Measurements from ENCODE around the gene HCST.

DNA sequence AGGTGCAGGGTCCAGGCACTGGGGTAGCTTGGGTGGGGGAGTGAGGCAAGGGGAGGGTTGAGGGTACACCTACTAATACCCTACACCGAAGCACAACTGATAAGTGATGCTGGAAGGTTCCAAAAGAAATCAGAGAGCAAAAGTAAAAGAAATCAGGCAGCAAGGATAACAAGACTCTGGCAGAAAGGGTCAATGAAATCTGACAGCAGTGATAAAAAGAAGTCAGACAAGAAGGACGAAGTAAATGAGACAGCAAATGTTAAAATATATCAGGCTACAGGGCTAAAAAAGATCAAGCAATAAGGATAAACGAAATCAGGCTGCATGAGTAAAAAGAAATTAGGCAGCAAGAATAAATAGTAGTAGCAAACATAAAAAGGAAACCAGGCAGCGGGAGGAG lies 38.5 kb downstream of the HCST start:
- TF ChIP-seq, protein P1, sequence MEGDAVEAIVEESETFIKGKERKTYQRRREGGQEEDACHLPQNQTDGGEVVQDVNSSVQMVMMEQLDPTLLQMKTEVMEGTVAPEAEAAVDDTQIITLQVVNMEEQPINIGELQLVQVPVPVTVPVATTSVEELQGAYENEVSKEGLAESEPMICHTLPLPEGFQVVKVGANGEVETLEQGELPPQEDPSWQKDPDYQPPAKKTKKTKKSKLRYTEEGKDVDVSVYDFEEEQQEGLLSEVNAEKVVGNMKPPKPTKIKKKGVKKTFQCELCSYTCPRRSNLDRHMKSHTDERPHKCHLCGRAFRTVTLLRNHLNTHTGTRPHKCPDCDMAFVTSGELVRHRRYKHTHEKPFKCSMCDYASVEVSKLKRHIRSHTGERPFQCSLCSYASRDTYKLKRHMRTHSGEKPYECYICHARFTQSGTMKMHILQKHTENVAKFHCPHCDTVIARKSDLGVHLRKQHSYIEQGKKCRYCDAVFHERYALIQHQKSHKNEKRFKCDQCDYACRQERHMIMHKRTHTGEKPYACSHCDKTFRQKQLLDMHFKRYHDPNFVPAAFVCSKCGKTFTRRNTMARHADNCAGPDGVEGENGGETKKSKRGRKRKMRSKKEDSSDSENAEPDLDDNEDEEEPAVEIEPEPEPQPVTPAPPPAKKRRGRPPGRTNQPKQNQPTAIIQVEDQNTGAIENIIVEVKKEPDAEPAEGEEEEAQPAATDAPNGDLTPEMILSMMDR (tag by site-specific recombination; IDR thresholded peaks at IDR 0.05) = no peak
- no peak for TF ChIP-seq ZNF776 (tag by site-specific recombination; IDR thresholded peaks at IDR 0.05; ENCODE audit: borderline replicate concordance)
- no peak for TF ChIP-seq KLF1 (tag by site-specific recombination; IDR thresholded peaks at IDR 0.05)
- no peak for TF ChIP-seq YY1 (tag by site-specific recombination; IDR thresholded peaks at IDR 0.05)
- no peak for TF ChIP-seq ZNF174 (tag by site-specific recombination; IDR thresholded peaks at IDR 0.05)
- TF ChIP-seq, protein P2, sequence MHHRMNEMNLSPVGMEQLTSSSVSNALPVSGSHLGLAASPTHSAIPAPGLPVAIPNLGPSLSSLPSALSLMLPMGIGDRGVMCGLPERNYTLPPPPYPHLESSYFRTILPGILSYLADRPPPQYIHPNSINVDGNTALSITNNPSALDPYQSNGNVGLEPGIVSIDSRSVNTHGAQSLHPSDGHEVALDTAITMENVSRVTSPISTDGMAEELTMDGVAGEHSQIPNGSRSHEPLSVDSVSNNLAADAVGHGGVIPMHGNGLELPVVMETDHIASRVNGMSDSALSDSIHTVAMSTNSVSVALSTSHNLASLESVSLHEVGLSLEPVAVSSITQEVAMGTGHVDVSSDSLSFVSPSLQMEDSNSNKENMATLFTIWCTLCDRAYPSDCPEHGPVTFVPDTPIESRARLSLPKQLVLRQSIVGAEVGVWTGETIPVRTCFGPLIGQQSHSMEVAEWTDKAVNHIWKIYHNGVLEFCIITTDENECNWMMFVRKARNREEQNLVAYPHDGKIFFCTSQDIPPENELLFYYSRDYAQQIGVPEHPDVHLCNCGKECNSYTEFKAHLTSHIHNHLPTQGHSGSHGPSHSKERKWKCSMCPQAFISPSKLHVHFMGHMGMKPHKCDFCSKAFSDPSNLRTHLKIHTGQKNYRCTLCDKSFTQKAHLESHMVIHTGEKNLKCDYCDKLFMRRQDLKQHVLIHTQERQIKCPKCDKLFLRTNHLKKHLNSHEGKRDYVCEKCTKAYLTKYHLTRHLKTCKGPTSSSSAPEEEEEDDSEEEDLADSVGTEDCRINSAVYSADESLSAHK (tag by site-specific recombination; IDR thresholded peaks at IDR 0.05) = no peak
- no peak for TF ChIP-seq ZNF747 (tag by site-specific recombination; IDR thresholded peaks at IDR 0.05)
- TF ChIP-seq, protein P3, sequence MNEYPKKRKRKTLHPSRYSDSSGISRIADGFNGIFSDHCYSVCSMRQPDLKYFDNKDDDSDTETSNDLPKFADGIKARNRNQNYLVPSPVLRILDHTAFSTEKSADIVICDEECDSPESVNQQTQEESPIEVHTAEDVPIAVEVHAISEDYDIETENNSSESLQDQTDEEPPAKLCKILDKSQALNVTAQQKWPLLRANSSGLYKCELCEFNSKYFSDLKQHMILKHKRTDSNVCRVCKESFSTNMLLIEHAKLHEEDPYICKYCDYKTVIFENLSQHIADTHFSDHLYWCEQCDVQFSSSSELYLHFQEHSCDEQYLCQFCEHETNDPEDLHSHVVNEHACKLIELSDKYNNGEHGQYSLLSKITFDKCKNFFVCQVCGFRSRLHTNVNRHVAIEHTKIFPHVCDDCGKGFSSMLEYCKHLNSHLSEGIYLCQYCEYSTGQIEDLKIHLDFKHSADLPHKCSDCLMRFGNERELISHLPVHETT (tag by site-specific recombination; IDR thresholded peaks at IDR 0.05) = no peak
- TF ChIP-seq ZNF670 (tag by site-specific recombination; IDR thresholded peaks at IDR 0.05; ENCODE audit: low read depth) = no peak
- no peak for TF ChIP-seq ZNF169 (tag by site-specific recombination; IDR thresholded peaks at IDR 0.05)
- TF ChIP-seq ZNF777 (tag by site-specific recombination; IDR thresholded peaks at IDR 0.05; ENCODE audit: borderline replicate concordance) = no peak
- TF ChIP-seq, protein P4, sequence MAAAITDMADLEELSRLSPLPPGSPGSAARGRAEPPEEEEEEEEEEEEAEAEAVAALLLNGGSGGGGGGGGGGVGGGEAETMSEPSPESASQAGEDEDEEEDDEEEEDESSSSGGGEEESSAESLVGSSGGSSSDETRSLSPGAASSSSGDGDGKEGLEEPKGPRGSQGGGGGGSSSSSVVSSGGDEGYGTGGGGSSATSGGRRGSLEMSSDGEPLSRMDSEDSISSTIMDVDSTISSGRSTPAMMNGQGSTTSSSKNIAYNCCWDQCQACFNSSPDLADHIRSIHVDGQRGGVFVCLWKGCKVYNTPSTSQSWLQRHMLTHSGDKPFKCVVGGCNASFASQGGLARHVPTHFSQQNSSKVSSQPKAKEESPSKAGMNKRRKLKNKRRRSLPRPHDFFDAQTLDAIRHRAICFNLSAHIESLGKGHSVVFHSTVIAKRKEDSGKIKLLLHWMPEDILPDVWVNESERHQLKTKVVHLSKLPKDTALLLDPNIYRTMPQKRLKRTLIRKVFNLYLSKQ (tag by site-specific recombination; IDR thresholded peaks at IDR 0.05; ENCODE audit: borderline replicate concordance) = no peak
- TF ChIP-seq ZNF629 (tag by site-specific recombination; IDR thresholded peaks at IDR 0.05) = no peak

All from HEK293 (cell line).